HG02885 (cell line): ENCODE results near the gene OR1Q1.
"Not testable (repeated sequence)": the region's sequence is repeated elsewhere in the genome, so short reads cannot be mapped to it uniquely, and the experiment has no call there.

Experiments
- ATAC-seq: cut with Tn5 transposase; IDR thresholded peaks from one replicate; pipeline ENCODE4 v1.9.1; 2021; ENCODE audit warnings: mild to moderate bottlenecking; ENCODE audit not compliant: unreplicated experiment, poor library complexity

Gene OR1Q1, protein sequence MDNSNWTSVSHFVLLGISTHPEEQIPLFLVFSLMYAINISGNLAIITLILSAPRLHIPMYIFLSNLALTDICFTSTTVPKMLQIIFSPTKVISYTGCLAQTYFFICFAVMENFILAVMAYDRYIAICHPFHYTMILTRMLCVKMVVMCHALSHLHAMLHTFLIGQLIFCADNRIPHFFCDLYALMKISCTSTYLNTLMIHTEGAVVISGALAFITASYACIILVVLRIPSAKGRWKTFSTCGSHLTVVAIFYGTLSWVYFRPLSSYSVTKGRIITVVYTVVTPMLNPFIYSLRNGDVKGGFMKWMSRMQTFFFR

DNA sequence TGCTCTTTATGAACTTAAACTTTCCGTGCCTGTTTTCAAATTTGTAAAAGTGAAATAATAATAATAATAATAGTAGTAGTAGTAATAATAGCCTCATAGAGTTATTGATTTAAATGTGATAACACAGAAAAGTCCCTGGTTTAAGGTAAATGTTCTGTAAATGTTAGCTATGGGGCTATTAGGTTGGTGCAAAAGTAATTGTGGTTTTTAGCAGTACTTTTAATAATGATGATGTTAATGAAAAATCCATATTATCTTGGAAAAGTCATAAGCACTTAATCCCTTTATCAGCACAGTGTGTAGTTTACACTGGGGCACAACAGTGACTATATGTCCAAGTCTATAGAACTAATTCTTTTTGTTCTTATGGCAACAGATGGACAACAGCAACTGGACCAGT is at the start of gene OR1Q1:
OR1Q1 (plus strand) TSS at position 377 of the 400 bp plus-strand sequence; CDS start at position 377, 0 bp downstream.
- ATAC-seq: no peak

DNA sequence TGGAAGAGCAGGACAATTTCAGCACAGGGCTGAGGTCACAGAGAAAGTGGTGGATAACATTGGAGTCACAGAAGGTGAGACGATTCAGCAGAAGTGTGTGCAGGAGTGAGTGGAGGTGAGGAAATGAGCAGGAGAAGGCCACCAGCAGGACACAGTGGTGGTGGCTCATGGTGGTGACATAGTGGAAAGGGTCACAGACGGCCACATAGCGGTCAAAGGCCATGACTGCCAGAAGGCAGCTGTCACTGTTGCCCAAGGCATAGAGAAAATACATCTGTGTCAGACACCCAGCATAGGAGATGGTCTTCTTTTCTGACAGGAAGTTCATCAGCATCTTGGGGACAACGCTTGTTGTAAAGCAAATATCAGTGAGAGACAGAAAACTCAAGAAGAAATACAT is 46.6 kb upstream of the OR1Q1 start:
- ATAC-seq: no peak

GRCh38 chr9:122572456-122572855 is 42.1 kb upstream of the OR1Q1 start:
- ATAC-seq: no peak

DNA sequence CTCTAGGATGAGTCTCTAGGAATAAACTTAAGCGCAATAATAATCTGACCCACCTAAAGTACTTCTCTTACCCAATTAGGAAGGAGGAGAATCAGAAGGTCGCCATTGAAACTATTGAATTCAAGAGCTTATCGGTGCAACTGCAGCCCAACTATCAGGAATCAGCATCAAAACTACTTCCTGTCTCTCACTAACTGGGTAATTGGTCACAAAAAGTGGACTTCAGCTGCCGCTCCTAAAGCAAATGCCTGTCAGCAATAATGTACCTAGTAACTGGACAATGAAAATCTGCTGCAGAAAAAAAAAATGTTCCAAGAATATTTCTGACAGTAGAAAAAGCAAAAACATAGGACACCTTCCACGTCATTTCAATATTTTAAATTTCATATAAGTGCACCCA is 34.7 kb upstream of the OR1Q1 start:
- ATAC-seq: no peak

DNA sequence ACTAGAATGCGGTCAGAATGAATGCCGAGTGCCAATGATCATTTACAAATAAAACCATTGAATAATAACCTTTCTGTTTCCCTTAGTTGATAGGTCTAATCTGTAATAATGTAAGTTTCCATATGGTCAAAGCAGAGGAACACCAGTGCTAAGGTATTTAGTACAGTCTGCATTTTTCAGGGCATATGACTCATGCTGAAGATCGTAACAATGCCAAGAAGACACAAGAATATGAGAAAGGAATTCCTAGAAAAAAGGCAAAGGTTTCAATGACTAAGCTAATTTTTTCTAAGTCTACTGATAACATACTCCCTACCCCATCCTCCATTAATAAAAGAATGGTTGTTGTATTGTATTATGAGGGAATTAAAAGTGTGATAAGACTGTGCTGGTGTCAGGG is 34.2 kb upstream of the OR1Q1 start:
- ATAC-seq: no peak

DNA sequence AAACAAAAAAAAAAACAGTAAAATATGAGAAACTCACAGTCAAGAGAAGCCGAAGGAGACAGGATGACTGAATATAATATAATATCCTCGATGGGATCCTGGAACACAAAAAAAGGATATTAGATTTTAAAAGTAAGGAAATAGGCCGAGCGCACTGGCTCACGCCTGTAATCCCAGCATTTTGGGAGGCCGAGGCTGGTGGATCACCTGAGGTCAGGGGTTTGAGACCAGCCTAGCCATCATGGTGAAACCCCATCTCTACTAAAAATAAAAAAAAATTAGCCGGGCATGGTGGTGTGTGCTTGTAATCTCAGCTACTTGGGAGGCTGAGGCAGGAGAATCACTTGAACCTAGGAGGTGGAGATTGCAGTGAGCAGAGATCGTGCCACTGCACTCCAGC is 31.3 kb upstream of the OR1Q1 start, which contains the start of gene OR1L8:
OR1L8 (minus strand) TSS at position 101 of the 400 bp plus-strand sequence. CDS start 14,907 bp downstream, outside the sequence.
- not testable (repeated sequence) for ATAC-seq

DNA sequence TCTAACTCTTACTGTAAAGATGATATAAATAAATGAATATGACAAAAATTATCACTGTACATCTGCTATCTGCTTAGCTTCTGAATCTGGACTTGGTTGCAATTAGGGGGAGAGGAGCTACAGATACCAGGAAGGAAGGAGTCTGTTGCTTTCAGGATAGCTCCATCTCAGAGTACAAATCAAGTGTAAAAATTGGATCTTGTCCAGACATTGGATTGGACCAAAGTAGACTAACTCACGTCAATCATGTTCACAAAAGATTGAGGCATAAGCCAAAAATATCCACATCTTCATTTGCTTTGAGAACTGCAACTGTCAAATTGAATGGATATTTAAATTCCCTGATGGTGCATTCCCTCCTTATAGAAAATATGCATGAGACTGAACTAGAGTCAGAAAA is 8.8 kb upstream of the OR1Q1 start:
- ATAC-seq: no peak

- no peak for ATAC-seq
Observed at GRCh38 chr9:122606587-122606986, 8.0 kb upstream of the OR1Q1 start.

GRCh38 chr9:122609804-122610203 is 4.7 kb upstream of the OR1Q1 start:
- ATAC-seq: no peak

DNA sequence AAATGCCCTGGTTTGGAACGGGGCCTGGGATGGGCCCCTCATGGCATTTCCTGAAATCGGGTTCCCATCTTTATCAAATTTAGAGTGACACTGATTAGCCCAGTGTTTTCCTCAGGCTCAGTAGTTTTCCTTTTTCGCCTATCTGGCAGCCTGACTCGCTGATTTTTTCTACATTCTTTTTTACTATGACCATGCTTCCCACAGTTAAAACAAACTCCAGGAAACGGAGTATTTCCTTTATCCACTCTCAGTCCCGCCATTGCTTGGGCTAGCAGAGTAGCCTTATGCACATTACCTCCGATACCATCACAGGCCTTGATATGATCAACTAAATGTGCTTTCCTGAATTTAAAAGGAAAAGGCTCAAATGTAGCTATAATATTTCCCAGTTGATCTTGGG is 5.5 kb downstream of the OR1Q1 start:
- ATAC-seq: no peak

- ATAC-seq: no peak
Observed at GRCh38 chr9:122642226-122642625, 27.7 kb downstream of the OR1Q1 start.

DNA sequence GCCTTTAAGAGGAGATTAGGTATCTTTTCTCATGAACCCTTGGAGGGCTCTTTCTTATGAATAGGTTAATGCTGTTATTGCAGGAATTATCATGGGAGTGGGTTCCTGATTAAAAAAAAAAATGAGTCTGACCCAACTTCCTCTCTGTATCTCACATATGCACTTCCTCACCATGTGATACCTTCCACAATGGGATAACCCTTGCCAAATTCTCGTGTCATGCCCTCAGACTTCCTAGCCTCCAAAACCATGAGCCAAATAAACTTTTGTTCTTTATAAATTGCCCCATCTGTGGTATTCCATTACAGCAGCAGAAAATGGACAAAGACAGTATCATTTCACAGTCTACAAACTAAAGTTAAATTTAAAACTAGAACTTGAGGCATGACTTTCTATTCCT is 41.8 kb downstream of the OR1Q1 start:
- ATAC-seq: no peak

DNA sequence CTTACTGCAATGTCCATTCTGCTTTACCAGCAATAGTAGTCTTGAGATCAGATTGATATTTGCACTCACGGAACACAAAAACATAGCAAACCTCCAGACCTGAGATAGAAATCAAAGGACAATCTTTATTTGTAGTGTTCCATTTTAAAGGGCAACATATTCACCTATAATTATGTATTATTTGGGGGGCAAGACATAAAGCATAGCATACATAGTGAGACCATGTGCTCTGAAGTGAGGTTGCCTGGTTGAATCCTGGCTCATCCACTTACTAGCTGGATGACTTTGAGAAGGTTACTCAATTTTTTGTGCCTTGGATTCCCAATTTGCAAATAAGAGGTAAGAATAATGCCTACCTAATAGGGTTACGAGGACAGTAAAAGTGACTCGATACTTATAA is 43.0 kb downstream of the OR1Q1 start, which contains the start of gene OR1B1:
OR1B1 (minus strand) TSS at position 101 of the 400 bp plus-strand sequence.
- ATAC-seq: no peak

- no peak for ATAC-seq
Observed at GRCh38 chr9:122661416-122661815, 46.9 kb downstream of the OR1Q1 start, which contains the start of gene OR1L1. Gene OR1L1, plus strand, starts transcription at chr9:122661716. Its CDS starts 0 bp downstream, at chr9:122661716.
